Lower leg skin (tissue), 3 donors: ENCODE results near the gene MAMLD1.

Source experiments
- CTCF ChIP-seq, 3 donors: fragments of 450-650 bp; IDR thresholded peaks; one replicate each; pipeline ENCODE4 v1.5.1; 2016; ENCODE audit warnings: antibody characterized with exemption in 3 of 3, mild to moderate bottlenecking in 3 of 3, moderate library complexity in 2 of 3
- POLR2A ChIP-seq, 2 donors: fragments of 450-650 bp; IDR thresholded peaks; one replicate each; pipeline ENCODE4 v1.6.1; 2016 to 2017; ENCODE audit warnings: antibody characterized with exemption in 2 of 2, mild to moderate bottlenecking in 1 of 2, moderate library complexity in 1 of 2

GRCh38 chrX:150504397-150505182 lies 141.5 kb downstream of the MAMLD1 start:
- TF ChIP-seq POLR2A (IDR thresholded peaks at IDR 0.05): no peak
- TF ChIP-seq CTCF (IDR thresholded peaks at IDR 0.05): no peak
